Measurements from ENCODE around the gene MYLIP. TPM values are rescaled to one million over a fixed set of nuclear protein-coding genes. Genes with fewer than 3 reads are reported as not detected.

The MYLIP gene
- total and polyA plus RNA-seq, 2 of the 4 experiments (the other 2 are of a cell fraction) = 1.8 to 3.2 TPM

DNA sequence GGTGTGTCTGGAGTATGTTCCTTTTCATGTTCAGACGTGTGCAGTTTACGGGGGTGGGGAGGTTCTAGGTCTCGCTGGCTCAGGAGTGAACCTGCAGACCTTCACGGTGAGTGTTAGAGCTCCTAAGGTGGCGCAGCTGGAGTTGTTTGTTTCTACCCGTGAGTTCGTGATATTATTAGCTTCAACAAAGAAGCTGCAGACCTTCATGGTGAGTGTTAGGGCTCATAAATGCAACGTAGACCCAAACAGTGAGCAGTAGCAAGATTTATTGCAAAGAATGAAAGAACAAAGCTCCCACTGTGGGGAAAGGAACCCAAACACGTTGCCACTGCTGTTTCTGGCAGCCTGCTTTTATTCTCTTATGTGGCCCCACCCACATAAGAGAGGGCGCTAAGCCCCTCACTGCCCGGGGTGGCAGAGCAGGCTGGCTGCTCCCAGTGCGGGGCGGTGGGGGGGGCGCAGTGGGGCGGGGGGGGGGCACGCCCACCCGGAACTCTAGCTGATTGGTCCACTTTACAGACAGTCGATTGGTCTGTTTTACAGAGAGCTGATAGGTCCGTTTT is 68.2 kb downstream of the MYLIP start:
- no peak overlapping the region for H2BK15ac ChIP-seq (ENCODE audit: low read depth, low read length)
- intact Hi-C loops (cut with micrococcal nuclease) = no loop called here
- H3K79me1 ChIP-seq (ENCODE audit: low read depth in 1 of 2, low read length in 2 of 2) = no peaks in the 10 kb centered on the region
- H2BK20ac ChIP-seq (ENCODE audit: low read depth, low read length) = no peak overlapping the region
- H3K27me3 ChIP-seq (ENCODE audit: control insufficient read depth, insufficient read depth, low read length) = peaks cover 23% of the 10 kb centered on the region
- H3K36me3 ChIP-seq (ENCODE audit: control insufficient read depth, insufficient read depth, low read length) = no peaks in the 10 kb centered on the region
- DNase-seq (no peak), ATAC-seq (ENCODE audit: low read depth) (no peak)
- no peak overlapping the region for H4K5ac ChIP-seq (ENCODE audit: low read depth, low read length)
- dilution Hi-C loops (cut with HindIII; ENCODE audit: low sequenced_read_pairs, unreplicated experiment) = loop anchor here (25.0 kb wide), 1 partner anchor 510 kb away; no protein-coding TSS in a partner anchor
- no peak overlapping the region for H2AK5ac ChIP-seq (ENCODE audit: low read depth, low read length)
- no peak overlapping the region for H2BK120ac ChIP-seq (ENCODE audit: low read depth, low read length)
- no peak overlapping the region for H2AK9ac ChIP-seq (replicated peaks; ENCODE audit: low read depth, low read length, poor library complexity)
- H3K14ac ChIP-seq (replicated peaks; ENCODE audit: low read depth, low read length) = no peak overlapping the region
- no peak overlapping the region for H3K4ac ChIP-seq (ENCODE audit: low read depth, low read length)
- 82% methylated on average over 5 of the region's 19 CpGs; no CpG with 5 or more reads in 1 of the 2 experiments for WGBS, 2 experiments (ENCODE audit: extremely low coverage in 2 of 2, insufficient read length in 1 of 2)
- no peak overlapping the region for H4K8ac ChIP-seq (ENCODE audit: low read depth in 2 of 2, low read length in 2 of 2)
- H3K23ac ChIP-seq (ENCODE audit: low read depth, low read length) = no peak overlapping the region
- no peak for TF ChIP-seq RFX5 (IDR thresholded peaks at IDR 0.05; ENCODE audit: low read depth, low read length)
- no peak for TF ChIP-seq MAFK (IDR thresholded peaks at IDR 0.05; ENCODE audit: low read depth, low read length)
- H3K56ac ChIP-seq (ENCODE audit: extremely low read depth, insufficient read depth, low read length) = no peak overlapping the region
- H3K4me1 ChIP-seq (ENCODE audit: control insufficient read depth, insufficient read depth, low read length) = no peaks in the 10 kb centered on the region
- in situ Hi-C loops (cut with MboI; ENCODE audit: low sequenced_read_pairs) = no loop called here
- no peaks in the 10 kb centered on the region for H4K20me1 ChIP-seq (ENCODE audit: insufficient read depth, low read length)
- no peak overlapping the region for H2BK5ac ChIP-seq (ENCODE audit: low read depth, low read length, poor library complexity, severe bottlenecking)
- no peak overlapping the region for H2AFZ ChIP-seq (replicated peaks; ENCODE audit: low read length, poor library complexity)
- H4K91ac ChIP-seq (ENCODE audit: insufficient read depth, low read depth, low read length) = no peak overlapping the region
- no peaks in the 10 kb centered on the region; the same call in 1 of the 2 replicates for H3K9me3 ChIP-seq (ENCODE audit: control insufficient read depth, insufficient read depth, low read length)
- no peak overlapping the region for H3K18ac ChIP-seq (ENCODE audit: low read depth, low read length)
- POLR2A ChIA-PET (ENCODE audit: unreplicated experiment) = no interaction called here
- no peak overlapping the region for H3K4me2 ChIP-seq (ENCODE audit: low read depth, low read length)
- H3K9ac ChIP-seq (ENCODE audit: low read depth, low read length) = no peak overlapping the region
- BruUV-seq (replicated peaks) = no TSS peak
- CTCF ChIA-PET = interaction anchor here (0.6 kb wide), 1 partner anchor 506 kb away, joined by 4 read pairs; no protein-coding TSS in a partner anchor
- H3K9me1 ChIP-seq (ENCODE audit: insufficient read depth, low read length) = no peaks in the 10 kb centered on the region
- H3K27ac ChIP-seq (ENCODE audit: insufficient read depth, low read length) = no peak overlapping the region
- no peak overlapping the region for H3K4me3 ChIP-seq (ENCODE audit: insufficient read depth, low read depth, low read length)

Small RNA genes within 50 kb of the gene (microRNA-seq; reads per million reads assigned to microRNA genes)
- 0 reads per million in 2 experiments for gene MIR4639 (ENCODE audit: insufficient read depth in 1 of 2, insufficient read length in 1 of 2, unreplicated experiment in 1 of 2)

Small RNA genes within 50 kb of the gene (small RNA-seq; reads per million reads assigned to genes)
- 0 to 0.85 (median 0) reads per million in 5 experiments for gene MIR4639

Other genes with a start within 250 kb of the MYLIP start
- gene GMPR, start 109.5 kb downstream of the MYLIP start, total RNA-seq (2012; rRNA removed) = 6.3 and 6.7 TPM in 2 replicates
- 7.0 and 8.6 TPM in 2 replicates for gene GMPR, start 109.5 kb downstream of the MYLIP start, polyA plus RNA-seq (2012; rRNA removed)